HG03135 (cell line): Measurements from ENCODE around the gene EMP1.

Experiments used
- ATAC-seq: cut with Tn5 transposase; IDR thresholded peaks from one replicate; pipeline ENCODE4 v1.9.1; 2021; ENCODE audit warnings: mild to moderate bottlenecking, moderate library complexity; ENCODE audit not compliant: unreplicated experiment

EMP1 gene

DNA sequence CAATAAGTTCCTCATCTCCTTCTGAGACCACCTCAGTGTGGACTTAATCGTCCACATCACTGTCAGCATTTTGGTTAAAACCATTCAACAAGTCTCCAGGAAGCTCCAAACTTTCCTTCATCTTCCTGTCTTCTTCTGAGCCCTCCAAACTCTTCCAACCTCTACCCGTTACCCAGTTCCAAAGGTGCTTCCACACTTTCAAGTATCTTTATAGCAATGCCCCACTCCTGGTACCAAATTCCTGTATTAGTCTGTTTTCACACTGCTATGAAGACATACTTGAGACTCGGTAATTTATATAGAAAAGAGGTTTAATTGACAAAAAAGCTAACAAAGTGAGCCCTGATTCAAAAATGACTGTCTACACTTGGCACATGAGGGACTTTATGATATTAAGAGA lies 22.8 kb downstream of the EMP1 start:
- no peak for ATAC-seq

DNA sequence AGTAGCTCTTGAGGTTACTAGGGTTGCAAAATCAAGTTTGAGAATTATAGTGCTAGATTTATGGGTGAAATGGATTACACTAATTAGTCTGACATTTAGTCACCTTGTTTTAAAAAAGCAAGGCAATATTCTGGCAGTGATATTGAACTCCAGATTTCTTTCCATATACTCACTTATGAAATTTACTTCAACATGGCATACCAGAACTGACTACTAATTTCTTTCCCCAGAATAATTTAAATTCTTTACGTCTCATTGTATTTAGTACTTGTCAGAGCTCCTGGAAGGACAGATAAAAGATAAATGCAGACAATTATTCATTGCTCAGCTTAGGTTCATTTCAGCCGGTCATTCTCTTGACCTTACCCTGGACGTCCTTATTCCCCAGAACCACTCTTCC lies 24.3 kb downstream of the EMP1 start:
- no peak for ATAC-seq

- ATAC-seq = no peak
Observed at GRCh38 chr12:13222076-13222475, 25.6 kb downstream of the EMP1 start.

GRCh38 chr12:13223179-13223804 lies 26.8 kb downstream of the EMP1 start:
- no peak for ATAC-seq

DNA sequence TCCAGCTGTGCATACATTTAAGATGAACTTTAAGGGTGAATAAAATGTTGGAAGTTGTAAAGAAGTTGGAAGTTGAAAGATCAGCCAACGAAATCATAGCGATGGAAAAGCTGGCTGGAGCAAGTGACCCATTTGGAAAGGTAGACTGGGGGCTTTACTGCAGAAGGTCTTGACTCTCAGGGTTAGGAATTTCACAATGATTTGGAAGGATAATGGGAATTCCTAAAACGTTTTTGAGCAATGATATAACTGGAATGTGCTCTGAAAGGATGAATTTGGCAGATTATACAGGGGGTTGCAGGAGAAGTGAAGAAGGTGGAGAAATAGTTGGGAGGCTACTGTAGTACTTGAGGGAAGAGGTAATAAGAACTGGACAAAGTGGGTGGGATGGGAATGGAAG lies 27.4 kb downstream of the EMP1 start:
- ATAC-seq = no peak

- no peak for ATAC-seq
Observed at GRCh38 chr12:13227191-13227590, 30.7 kb downstream of the EMP1 start.

DNA sequence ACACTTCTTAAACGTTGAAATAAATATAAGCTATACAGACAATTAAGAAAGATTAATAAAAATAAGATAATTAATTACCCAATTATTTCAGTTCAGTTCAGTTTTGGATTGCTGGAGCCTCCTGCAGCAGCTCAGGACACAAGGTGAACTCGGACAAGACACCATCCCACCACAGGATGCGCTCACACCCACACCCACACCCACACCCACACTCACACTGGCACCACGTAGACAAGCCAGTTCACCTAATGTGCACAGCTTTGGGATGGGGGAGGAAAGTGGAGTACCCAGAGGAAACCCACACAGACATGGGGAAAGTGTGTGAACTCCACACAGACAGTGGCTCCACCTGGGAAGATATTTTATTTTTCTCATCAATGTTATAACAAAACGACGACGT lies 32.1 kb downstream of the EMP1 start:
- ATAC-seq = no peak

- no peak for ATAC-seq
Observed at GRCh38 chr12:13229504-13229903, 33.0 kb downstream of the EMP1 start.

DNA sequence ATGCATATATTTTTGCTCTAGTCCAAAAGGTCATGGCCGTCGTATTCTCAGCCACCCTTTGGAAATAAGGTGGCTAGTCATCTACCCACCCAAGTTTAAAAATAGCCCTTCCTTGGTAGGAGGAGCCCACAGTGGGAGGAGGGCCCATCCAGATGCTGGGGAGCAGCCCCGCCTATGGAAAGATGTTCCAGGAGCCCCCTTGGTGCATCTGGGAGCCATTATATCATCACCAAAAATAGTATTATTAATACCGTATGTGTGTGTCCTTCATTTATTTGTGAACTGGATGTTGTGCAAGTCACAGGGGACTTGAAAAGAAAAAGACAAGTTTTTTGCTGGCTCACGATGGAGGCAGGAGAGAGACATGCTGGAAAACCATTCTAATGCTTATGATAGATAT lies 34.0 kb downstream of the EMP1 start:
- ATAC-seq = no peak

DNA sequence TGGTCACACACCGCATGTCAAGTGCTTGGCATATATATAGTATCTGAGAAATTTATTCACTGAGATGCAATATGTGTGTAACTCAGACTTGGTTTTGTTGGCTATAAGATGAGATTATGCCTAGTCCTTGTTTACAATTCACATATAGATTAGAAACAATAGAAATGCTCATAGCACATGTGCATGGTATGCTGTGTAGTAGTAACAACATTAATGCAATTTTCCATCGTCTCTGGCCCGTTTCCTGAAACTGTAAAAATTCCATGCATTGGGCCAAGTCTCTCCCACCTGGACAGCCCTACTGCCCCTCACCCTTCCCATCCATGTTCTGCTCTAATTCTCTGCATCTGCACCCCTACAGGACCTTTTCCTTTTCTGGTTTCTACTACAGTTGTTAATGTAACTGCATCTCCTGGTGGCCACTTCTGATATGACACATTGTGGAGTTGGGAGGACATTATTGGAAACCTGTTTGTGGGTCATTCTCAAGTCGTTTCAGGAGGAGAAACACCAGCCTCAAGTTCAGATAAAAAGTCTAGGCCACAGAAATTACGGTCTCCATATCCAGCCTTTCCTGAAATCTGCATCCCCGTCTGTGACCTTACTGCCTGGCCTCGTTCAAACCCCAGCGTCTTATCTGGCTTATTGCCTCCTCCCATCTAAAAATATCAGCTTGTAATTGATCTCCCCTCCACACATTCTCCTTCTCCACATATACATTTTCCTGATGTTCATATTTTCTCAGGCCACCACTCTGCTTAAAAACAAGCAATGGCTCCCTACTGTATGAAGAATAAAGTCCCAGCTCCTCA lies 37.5 kb downstream of the EMP1 start:
- ATAC-seq = no peak

DNA sequence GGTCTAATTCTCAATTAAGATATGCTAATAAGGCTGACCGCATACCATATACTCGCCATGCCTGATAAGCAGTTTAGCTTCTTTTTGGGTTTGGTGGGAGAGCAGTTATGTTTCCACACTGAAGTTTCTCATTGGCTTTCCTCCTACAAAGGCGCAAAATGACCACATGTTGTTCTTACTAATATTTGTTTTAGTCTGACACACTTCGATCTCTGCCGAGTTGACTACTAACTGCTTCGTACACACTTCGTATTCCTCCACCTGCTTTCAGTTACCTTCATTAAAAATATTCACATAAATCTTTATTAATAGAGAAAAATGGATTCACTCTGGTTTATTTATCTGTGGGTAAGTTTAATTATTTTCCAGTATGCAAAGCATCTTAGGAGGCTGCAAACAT lies 41.7 kb downstream of the EMP1 start:
- ATAC-seq = no peak

DNA sequence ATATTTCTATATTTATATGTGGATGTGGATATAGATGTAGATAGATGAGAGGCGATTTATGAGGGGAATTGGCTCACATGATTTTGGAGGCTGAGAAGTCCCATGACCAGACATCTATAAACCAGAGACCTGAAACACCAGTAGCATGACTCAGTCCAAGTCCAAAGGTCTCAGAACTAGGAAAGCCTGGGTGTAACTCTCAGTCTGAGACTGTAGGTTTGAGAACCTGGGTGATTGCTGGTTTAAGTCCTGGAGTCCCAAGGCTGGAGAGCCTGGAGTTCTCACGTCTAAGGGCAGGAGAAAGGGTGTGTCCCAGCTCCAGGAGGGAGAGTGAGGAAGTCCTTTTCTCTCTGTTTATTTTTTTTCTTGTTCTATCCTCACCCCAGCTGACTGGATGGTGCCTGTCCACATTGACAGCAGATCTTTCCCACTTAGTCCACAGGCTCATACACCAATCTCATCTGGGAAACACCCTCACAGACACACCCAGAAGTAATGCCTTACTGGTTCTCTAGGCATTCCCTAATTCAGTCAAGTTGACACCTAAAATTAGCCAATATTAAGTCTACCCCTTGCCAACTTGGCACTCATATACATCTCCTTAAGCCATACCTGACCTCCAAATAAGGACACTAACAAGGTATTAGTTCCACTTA lies 45.4 kb downstream of the EMP1 start:
- no peak for ATAC-seq

GRCh38 chr12:13242936-13243335 lies 46.4 kb downstream of the EMP1 start:
- ATAC-seq = no peak

DNA sequence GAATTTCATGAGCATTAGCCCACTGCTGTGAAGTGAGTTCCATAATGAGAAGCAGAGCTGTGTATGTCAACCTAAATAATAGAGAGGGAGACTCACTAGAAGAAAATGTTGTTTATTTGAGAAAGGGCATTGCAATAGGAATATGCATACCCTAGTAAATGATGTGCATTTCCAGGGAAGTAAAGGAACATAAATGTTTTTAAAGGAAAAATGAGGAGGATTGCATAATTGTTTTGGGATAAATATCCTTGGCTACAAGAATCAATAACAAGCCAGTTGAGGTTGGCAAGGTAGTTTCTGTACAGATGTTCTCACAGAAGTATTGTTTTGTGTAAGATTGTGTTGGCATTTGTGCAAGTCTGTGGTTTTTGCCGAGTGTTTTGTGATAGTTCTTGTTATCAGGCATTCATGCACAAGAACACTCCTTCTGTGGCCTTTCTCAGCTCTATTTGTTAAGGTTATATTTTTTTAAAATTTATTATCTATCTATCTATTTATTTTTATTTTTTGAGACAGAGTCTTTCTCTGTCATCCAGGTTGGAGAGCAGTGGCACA lies 47.1 kb downstream of the EMP1 start:
- no peak for ATAC-seq

GRCh38 chr12:13247596-13247995 lies 51.1 kb downstream of the EMP1 start:
- no peak for ATAC-seq

DNA sequence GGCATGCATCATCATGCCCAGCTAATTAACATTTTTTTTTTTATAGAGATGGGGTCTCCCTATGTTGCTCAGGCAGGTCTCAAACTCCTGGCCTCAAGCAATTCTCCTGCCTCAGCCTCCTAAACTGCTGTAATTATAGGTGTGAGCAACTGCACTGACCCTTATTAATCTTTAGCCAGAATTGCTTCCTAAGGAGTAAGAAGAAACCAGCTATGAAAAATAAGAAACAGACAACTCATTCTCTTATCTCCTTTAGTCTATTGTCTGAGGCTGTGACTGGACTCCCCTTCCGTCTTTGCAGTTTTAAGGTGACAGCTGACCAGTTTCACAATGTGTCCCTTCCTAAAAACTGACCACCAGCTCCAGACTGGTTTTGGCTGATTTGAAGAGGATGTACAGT lies 52.4 kb downstream of the EMP1 start:
- ATAC-seq = no peak

DNA sequence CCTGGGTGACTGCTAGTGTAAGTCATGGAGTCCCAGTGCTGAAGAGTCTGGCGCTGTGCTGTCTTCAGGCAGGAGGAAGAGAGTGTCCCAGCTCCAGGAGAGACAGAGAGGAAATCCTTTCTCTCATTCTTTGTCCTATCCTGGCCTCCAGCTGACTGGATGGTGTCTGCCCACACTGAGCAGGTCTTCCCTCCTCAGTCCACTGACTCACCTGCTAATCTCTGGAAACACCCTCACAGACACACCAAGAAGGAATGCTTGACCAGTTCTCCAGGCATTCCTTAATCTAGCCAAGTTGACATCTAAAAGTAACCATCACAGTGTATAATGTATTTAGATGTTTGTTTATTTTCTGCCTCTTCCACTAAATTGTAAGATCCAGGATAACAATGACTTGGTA lies 53.9 kb downstream of the EMP1 start:
- ATAC-seq = no peak

DNA sequence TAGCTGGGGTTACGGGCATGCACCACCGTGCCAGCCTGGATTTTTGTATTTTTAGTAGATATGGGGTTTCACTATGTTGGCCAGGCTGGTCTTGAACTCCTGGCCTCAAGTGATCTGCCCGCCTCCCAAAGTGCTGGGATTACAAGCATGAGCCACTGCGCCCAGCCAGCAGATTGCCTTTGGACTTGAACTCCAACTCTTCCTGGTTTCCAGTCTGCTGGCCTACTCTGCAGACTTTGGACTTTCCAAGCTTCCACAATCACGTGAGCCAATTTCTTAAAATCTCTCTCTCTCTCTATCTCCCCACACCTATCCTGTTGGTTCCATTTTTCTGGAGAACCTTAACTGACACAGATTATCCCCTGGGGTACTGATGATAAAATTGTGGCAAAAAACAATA lies 55.0 kb downstream of the EMP1 start:
- no peak for ATAC-seq

DNA sequence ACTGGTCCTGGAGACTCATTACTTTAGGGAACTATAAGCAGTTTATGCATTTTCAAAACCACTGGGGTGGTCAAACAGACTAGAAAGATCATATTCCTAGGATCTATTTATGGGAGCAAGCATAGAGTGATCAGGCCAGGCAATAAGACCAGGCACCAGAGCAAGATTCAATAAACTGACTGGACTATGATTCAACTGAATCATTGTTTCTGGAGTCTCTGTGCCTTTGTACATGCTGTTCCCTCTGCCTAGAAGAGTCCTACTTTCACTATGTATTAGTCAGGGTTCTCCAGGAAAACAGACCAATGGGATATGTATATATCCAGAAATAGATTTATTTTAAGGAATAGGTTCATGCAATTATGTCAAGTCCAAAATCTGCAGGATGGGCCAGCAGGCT lies 55.5 kb downstream of the EMP1 start:
- ATAC-seq = no peak

GRCh38 chr12:13252616-13253015 lies 56.1 kb downstream of the EMP1 start:
- ATAC-seq = no peak

- ATAC-seq = no peak
Observed at GRCh38 chr12:13253966-13254760, 57.6 kb downstream of the EMP1 start.
